ENCODE measurements around the gene PALB2. TPM values are rescaled to one million over a fixed set of nuclear protein-coding genes. Genes with fewer than 3 reads are reported as not detected.

The PALB2 gene
- total RNA-seq, 2 experiments from 2014 or later: 3.8 to 5.1 TPM

GRCh38 chr16:23683487-23683886, 42.4 kb upstream of the PALB2 start:
- Histone ChIP-seq H3K4me1 (ENCODE audit: insufficient read depth, low read length) (peaks cover 15% of the 10 kb centered on the region), H3K27me3 (ENCODE audit: control insufficient read depth in 1 of 2, insufficient read depth in 2 of 2, low read length in 2 of 2) (no peaks in the 10 kb centered on the region), H3K36me3 (ENCODE audit: insufficient read depth, low read length) (peaks cover 30% of the 10 kb centered on the region), H3K27ac (ENCODE audit: low read depth in 1 of 2, low read length in 2 of 2) (no peak overlapping the region), H3K4me3 (ENCODE audit: low read length) (no peak overlapping the region), H3K9me3 (ENCODE audit: control insufficient read depth in 1 of 2, insufficient read depth in 1 of 2, low read length in 2 of 2) (no peaks in the 10 kb centered on the region)
- ATAC-seq (ENCODE audit: poor library complexity): no peak
- H3K4me3 Mint-ChIP-seq: no peak overlapping the region
- intact Hi-C loops (cut with DNase I, micrococcal nuclease): no loop called here
- H3K27me3 Mint-ChIP-seq: no peaks in the 10 kb centered on the region
- ChIA-PET POLR2A (no interaction called here), CTCF (no interaction called here)
- peaks cover 10% of the 10 kb centered on the region for H3K4me1 Mint-ChIP-seq (ENCODE audit: low read depth)
- no peak for DNase-seq
- H3K36me3 Mint-ChIP-seq (ENCODE audit: low read depth): peaks cover 45% of the 10 kb centered on the region
- H3K27ac Mint-ChIP-seq: no peak overlapping the region
- no peaks in the 10 kb centered on the region for H3K9me3 Mint-ChIP-seq
- no peak for TF ChIP-seq CTCF (IDR thresholded peaks at IDR 0.05)

GRCh38 chr16:23682181-23682580, 41.1 kb upstream of the PALB2 start:
- Histone ChIP-seq H3K4me3 (ENCODE audit: low read length) (no peak overlapping the region), H3K9me3 (ENCODE audit: control insufficient read depth in 1 of 2, insufficient read depth in 1 of 2, low read length in 2 of 2) (no peaks in the 10 kb centered on the region), H3K36me3 (ENCODE audit: insufficient read depth, low read length) (peaks cover 19% of the 10 kb centered on the region), H3K27ac (ENCODE audit: low read depth in 1 of 2, low read length in 2 of 2) (no peak overlapping the region), H3K4me1 (ENCODE audit: insufficient read depth, low read length) (peaks cover 21% of the 10 kb centered on the region), H3K27me3 (ENCODE audit: control insufficient read depth in 1 of 2, insufficient read depth in 2 of 2, low read length in 2 of 2) (no peaks in the 10 kb centered on the region)
- no peak overlapping the region for H3K4me3 Mint-ChIP-seq
- ChIA-PET POLR2A (no interaction called here), CTCF (no interaction called here)
- ATAC-seq (ENCODE audit: poor library complexity) (no peak), DNase-seq (no peak)
- intact Hi-C loops (cut with DNase I, micrococcal nuclease): no loop called here
- no peak overlapping the region for H3K27ac Mint-ChIP-seq
- no peaks in the 10 kb centered on the region for H3K9me3 Mint-ChIP-seq
- H3K27me3 Mint-ChIP-seq: no peaks in the 10 kb centered on the region
- H3K36me3 Mint-ChIP-seq (ENCODE audit: low read depth): peaks cover 32% of the 10 kb centered on the region
- TF ChIP-seq CTCF (IDR thresholded peaks at IDR 0.05): no peak
- H3K4me1 Mint-ChIP-seq (ENCODE audit: low read depth): peaks cover 20% of the 10 kb centered on the region

GRCh38 chr16:23679986-23680336, 38.9 kb upstream of the PALB2 start:
- H3K36me3 ChIP-seq (ENCODE audit: insufficient read depth, low read length): peaks cover 12% of the 10 kb centered on the region
- CTCF ChIA-PET: no interaction called here
- no peaks in the 10 kb centered on the region for H3K27me3 Mint-ChIP-seq
- no peak overlapping the region for H3K27ac ChIP-seq (ENCODE audit: low read depth in 1 of 2, low read length in 2 of 2)
- H3K9me3 Mint-ChIP-seq: no peaks in the 10 kb centered on the region
- no peaks in the 10 kb centered on the region for H3K9me3 ChIP-seq (ENCODE audit: control insufficient read depth in 1 of 2, insufficient read depth in 1 of 2, low read length in 2 of 2)
- intact Hi-C loops (cut with DNase I, micrococcal nuclease): loop anchor here in 1 of 2 experiments (10.0 kb wide), 1 partner anchor 355 kb away; no protein-coding TSS in a partner anchor
- ATAC-seq (ENCODE audit: poor library complexity) (no peak), DNase-seq (no peak)
- H3K4me1 ChIP-seq (ENCODE audit: insufficient read depth, low read length): peaks cover 21% of the 10 kb centered on the region
- H3K4me3 Mint-ChIP-seq: peak overlapping the region; percentile 85
- H3K36me3 Mint-ChIP-seq (ENCODE audit: low read depth): peaks cover 21% of the 10 kb centered on the region
- H3K4me1 Mint-ChIP-seq (ENCODE audit: low read depth): peaks cover 20% of the 10 kb centered on the region
- H3K4me3 ChIP-seq (ENCODE audit: low read length): peak overlapping the region; percentile 68
- POLR2A ChIA-PET: no interaction called here
- no peaks in the 10 kb centered on the region for H3K27me3 ChIP-seq (ENCODE audit: control insufficient read depth in 1 of 2, insufficient read depth in 2 of 2, low read length in 2 of 2)
- no peak overlapping the region for H3K27ac Mint-ChIP-seq
- no peak for TF ChIP-seq CTCF (IDR thresholded peaks at IDR 0.05)

Measured in CD4-positive, alpha-beta T cell (primary cell).